Measurements from ENCODE around the gene SLC17A1.
A peak's percentile ranks its signal among the peaks of the same experiment; 100 is the strongest.

SLC17A1 gene

DNA sequence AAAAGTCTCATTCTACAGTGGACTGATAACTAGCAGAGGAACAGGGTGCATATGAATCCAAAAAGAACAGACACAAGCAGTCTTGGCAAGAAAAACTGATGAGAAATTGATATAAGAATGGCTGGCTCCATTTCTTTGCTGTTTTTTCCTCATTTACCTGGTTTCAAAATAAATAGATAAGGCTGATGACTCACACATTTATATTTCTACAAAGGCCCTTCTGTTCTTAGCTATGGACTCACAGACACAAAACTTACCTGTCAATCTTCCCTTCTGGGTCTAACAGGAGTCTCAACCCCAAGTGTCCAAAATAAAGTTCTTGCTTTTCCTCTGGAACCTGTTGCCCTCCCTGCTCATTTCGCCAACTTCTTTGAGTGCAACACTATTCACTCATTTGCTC is 76.4 kb downstream of the SLC17A1 start:
- no peak for DNase-seq

DNA sequence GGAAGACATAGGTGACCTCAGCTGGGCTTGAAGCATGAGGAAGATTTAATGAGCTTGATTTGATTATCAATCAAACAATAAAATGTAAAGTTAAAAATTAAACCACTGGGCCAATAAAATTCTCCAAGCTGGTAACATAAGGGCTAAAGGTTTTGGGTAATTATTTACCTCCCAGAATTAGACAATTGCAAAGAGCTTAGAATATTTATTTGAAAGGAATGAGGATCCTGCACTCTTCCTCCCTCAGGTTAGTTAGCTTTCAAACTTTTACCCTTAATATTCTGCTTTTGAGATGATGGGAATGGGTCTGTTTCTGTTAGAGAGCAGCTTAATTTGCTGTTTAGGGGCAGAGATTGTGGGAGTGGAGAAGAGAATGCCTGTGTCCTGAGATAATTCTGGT is 77.3 kb downstream of the SLC17A1 start, which contains the start of gene SLC17A4:
Gene SLC17A4, plus strand, starts transcription at position 208 of the 400 bp plus-strand sequence. CDS start 7,221 bp downstream, outside the sequence.
- DNase-seq, result no peak

DNA sequence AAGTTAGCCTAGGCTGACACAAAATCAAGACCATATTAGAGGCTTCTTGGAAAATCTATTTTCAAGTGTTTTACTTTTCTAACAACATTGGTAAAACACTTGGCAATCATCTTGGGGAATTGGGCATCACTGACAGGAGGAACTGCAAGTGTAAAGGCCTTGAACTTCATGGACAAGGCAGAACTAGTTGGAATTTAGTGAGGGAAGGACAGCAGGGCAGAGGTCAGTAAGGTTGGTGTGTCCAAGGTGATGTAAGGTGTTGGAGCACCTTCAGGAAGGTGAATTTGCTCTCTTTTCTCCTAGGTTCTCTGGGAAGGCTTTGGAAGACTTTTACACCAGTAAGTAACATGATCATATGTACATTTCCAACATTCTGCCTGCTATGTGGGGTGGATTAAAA is 78.8 kb downstream of the SLC17A1 start:
- no peak for DNase-seq

DNA sequence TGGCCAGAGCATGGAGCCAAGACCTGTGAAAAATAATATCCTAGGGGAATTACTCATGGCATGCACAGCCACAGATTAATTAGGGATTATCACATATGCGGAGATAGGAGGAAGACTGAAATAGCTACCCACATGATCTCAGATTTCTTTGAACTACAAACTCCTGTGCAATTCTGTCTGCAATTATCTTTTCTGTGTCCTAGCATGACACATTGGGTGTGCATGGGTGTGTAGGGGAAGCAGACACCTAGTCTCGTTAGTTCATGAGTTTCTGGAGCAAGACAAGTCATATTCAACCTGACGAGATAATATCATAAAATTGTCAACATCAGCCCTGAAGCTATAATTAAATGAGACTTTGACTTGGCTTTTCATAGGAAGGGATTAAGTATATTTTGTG is 80.9 kb downstream of the SLC17A1 start:
- DNase-seq, result peak; percentile 18

DNA sequence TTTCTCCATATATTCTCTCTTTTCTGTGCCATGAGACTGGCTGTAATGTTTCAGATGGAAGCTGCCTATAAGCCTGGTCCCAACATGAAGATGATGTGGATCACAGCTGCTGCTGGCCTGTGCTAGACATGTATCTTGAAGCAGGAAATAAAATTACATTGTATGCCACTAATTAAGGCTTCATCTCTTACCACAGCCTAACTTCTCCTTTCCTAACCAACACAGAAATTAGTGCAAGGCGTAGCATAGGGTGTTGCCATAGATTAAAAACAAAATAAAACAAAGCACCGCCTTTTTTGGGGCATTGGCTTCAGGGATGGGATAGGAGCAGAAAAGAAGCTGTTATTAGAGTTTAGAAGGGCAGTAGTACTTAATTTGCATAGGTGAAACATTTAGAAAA is 82.0 kb downstream of the SLC17A1 start:
- no peak for DNase-seq

DNA sequence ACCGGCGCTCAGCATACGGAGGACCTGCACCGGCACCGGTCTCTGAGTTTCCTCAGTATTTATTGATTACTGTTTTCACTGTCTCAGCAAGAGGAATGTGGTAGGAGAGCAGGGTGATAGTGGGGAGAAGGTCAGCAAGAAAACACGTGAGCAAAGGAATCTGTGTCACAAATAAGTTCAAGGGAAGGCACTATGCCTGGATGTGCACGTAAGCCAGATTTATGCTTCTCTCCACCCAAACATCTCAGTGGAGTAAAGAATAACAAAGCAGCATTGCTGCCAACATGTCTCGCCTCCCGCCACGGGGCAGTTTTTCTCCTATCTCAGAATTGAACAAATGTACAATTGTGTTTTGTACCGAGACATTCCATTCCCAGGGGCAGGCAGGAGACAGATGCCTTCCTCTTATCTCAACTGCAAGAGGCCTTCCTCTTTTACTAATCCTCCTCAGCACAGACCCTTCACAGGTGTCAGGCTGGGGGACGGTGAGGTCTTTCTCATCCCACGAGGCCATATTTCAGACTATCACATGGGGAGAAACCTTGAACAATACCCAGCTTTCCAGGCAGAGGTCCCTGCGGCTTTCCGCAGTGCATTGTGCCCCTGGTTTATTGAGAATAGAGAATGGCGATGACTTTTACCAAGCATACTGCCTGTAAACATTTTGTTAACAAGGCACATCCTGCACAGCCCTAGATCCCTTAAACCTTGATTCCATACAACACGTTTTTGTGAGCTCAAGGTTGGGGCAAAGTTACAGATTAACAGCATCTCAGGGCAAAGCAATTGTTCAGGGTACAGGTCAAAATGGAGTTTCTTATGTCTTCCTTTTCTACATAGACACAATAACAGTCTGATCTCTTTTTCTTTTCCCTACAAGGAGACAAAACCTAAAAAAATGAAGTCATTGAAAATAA is 83.0 kb downstream of the SLC17A1 start:
- DNase-seq, result peak; percentile 32

DNA sequence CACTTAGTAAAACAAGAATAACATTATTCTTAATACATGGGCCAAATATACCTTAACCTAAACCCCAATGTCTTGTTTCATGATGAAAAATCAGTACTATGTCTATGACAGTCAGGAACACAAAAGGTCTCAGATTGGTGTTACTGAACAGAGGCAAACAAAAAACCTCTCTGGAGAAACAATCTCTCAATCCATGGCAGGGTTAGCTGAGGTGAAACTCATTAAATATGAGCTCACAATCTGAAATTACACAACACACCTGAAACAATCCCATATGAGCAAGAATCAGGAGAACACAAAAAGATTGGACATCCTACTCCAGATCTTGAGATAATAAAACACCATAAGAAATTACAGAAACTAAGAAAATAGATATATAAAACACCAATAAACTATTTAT is 83.8 kb downstream of the SLC17A1 start:
- DNase-seq, result no peak

DNA sequence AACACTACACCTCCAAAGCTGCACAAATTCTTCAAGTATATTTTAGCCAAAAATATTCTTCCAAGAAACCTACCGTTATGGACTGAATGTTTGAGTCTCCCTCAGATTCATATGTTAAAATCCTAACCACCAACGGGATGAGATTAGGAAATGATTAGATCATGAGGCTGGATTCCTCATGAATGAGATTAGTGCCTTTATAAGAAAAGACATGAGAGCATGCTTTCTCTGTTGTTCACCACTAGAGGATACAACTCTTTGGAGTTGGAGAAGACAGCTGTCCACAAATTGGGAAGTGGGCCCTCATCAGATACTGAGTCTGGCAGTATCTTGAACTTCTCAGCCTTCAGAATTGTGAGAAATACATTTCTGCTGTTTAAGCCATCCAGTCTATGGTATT is 84.4 kb downstream of the SLC17A1 start:
- DNase-seq, result peak; percentile 38

DNA sequence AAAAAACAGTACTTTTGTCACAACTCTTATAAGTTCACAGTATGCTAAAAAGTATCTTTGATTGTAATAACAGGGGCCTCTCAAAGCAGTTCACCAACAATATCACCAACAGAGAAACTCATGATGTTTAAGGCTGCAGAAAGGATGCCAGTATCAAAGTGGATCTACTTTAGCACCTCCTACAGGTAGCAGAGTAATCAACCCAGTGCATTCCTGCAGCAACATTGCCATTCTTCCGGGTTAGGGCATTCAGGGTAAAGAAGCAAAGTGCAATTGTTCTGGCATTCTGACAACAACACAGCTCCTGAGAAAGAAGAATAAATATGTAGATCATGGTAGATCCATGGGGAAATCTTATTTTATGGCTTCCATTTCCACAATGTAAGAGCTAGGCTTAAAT is 84.9 kb downstream of the SLC17A1 start:
- peak; percentile 9 for DNase-seq

DNA sequence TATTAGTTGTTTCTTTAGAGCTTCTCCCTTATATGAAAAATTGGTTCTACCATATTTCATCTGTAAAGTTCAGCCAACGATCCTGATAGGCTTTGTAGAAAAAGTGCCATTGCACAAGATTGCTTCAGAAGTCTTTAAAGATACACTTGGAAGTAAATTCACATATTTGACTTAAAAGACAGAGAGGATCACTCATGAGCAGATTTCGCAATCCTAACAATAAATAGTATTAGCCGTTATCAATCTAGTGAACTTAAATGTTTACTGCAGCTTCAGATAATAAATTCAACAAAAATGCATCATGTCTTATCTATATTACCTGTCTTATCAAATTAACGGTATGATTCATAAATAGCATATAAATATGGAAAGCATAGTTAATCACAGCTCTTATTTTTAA is 86.0 kb downstream of the SLC17A1 start:
- no peak for DNase-seq

DNA sequence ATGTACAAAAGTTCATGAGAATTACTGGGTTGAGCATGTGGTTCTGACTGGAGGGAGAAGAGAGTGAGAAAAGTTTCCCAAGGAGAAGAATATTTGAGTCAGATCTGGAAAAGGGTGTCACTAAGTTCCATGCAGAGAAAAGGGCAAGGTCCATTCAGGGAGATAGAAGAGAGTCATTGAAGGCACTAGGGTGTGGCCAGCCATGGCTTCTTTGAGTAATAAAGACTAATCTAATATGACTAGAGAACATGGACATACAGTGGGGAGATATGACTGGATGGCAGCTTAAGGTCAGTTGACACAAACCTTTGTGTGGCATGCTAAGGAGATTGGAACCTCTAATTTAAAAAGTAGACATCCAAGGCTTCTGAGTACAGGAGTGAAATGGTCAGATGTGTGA is 88.0 kb downstream of the SLC17A1 start:
- no peak for DNase-seq

DNA sequence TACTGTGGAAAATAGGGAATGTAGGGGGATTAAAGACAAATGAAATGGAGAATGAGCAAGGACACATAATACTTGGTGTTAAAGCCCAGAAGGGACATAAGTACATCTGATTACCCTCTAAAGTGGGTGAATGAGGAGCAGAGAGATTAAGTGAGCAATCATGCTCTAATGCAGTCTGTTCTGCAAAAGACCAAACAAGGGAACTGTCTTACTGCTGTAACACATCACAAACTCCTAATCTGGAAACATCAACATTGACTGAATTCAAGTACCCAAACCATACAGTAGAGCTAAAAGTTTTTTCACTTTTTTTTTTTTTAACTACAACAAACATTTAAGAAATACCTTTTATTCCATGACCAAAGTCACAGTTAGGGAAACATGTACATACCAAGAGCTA is 96.6 kb downstream of the SLC17A1 start:
- peak; percentile 57 for DNase-seq

All from NCI-H82 (cell line).